Activated naive CD4-positive, alpha-beta T cell treated with anti-CD3 and anti-CD28 coated beads, Interleukin-2, amount 10 ng/mL, durations not matched to agents 5 hours and 36 hours (primary cell): ENCODE data around the gene MAP3K20. TPM values are rescaled to one million over a fixed set of nuclear protein-coding genes. Genes with fewer than 3 reads are reported as not detected.

Experiments used
- total RNA-seq, 2 experiments: library from RNA; stranded (reverse); gene quantifications; one replicate each; pipeline ENCODE4 v1.2.3, GENCODE V29; 2021

Gene MAP3K20
- total RNA-seq: 10 to 100 TPM in 1 of 2 experiments, 1 to 10 TPM in 1; 9.8 to 12.2 TPM

GRCh38 chr2:173075781-173076580 is at the start of gene MAP3K20:
Gene MAP3K20 (plus strand): TSS chr2:173075846. CDS start chr2:173091032, 15,186 bp downstream.

